IPS-18c (cell line): Measurements from ENCODE around the gene SCGB1D1.

Experiments used
- H3K4me3 ChIP-seq: 2 replicates; pipeline ENCODE4 v1.7.0; 2013; ENCODE audit warnings: low read depth, mild to moderate bottlenecking, low read length, moderate library complexity; ENCODE audit not compliant: insufficient read depth
- H3K9me3 ChIP-seq: one replicate; pipeline ENCODE4 v1.6.1; 2013; ENCODE audit warnings: mild to moderate bottlenecking, low read length, moderate library complexity; ENCODE audit not compliant: control insufficient read depth, insufficient read depth

Gene SCGB1D1, protein sequence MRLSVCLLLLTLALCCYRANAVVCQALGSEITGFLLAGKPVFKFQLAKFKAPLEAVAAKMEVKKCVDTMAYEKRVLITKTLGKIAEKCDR

GRCh38 chr11:62190011-62190410 lies at the start of gene SCGB1D1:
TSS of gene SCGB1D1 (plus strand) at chr11:62190216. CDS start at chr11:62190285, 69 bp downstream.
- no peak within 1 kb of the TSS for H3K4me3 ChIP-seq
- H3K9me3 ChIP-seq: no peaks in the 10 kb centered on the region

DNA sequence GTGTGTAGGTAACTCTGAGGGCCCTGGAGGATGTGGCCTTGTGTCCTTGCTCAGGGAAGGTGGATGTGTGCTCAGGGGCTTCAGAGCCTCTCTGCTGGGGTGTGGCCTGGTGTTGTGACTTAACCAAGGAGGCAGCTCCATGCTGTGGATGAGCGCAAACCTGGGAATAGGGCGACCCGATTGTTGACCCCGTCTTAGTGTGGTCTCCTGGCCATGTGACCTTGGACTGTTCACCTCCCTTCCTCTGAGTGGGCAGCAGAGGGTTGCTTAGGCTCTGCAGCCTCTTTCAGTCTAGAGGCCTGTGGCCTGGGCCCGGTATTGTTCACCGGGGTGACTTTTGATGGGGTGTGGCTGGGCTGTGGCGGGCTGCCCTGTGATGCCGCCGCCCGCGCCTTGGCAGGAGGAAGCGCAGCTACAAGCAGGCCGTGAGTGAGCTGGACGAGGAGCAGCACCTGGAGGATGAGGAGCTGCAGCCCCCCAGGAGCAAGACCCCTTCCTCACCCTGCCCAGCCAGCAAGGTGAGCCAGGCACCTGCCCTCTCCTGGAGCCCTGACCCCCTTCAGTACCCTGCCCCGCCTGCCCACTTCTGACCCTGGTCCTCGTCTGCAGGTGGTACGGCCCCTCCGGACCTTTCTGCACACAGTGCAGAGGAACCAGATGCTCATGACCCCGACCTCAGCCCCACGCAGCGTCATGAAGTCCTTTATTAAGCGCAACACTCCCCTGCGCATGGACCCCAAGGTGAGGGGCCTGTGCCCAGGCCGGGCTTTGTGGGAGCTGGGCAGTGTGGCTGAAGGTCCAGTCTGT lies 49.5 kb upstream of the SCGB1D1 start:
- no peak overlapping the region for H3K4me3 ChIP-seq

DNA sequence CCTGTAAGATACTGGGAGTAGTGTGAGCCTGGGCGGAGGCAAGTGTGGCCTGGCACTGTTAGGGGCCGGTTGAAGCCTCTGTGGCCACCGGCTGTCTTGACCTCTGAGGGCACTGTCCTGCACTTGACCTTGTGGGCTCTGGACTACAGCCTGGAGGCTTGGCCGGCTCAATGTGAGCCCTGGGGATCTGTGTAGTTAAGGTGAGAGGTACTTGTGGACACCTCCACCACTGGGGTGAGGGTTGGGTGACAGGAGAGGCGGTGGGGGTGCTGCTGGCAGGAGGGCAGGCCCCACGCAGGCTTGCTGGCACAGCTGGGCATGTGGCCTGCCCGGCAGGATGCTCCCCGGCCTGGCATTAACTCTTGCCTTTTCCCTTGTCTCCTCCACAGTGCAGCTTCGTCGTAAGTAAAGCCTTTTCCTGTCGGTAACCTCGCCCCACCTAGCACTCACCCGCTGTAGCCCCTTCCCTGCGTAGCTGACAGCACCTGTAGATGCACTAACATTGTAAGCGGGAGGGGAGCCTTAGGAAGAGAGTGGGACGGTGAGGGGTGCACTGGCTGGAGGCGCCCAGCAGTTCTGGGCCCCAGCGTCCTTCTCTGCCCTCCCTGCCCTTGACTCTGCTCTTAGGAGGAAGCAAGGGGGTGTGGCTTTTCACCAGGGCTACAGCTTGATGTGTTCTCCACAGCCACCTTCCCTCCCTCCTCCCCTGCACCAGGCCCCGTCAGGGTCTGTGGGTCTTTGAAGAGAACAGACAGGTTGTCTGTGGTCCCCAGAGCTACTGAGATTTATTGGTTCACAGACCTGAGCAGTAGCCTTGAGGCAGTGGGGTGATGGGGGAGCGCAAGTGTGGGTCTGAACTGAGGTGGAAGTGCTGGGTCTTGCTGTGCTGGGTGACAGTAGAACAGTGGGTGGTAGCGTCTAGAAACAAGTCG lies 48.6 kb upstream of the SCGB1D1 start:
- no peak overlapping the region for H3K4me3 ChIP-seq
- H3K9me3 ChIP-seq: no peaks in the 10 kb centered on the region

More for the DNA sequence above, 49.5 kb upstream of the SCGB1D1 start:
- no peaks in the 10 kb centered on the region for H3K9me3 ChIP-seq

DNA sequence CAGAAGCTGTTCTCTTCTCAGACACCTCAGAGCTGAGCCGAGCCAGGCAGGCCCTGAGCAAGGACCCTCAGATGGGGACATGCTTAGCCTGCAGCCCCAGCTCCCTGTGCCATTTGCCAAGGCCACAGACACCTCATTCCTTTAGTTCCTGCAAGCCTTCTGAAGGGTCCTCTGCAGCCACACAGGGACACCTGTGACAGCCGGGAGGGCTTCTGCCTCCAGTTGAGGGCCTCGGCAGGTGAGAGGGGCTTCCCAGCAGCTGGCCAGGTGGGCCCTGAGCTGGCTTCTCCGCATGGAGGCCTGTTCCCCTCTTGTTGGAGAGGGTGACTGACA lies 48.0 kb upstream of the SCGB1D1 start:
- H3K4me3 ChIP-seq: no peak overlapping the region
- no peaks in the 10 kb centered on the region for H3K9me3 ChIP-seq

- H3K4me3 ChIP-seq: no peak overlapping the region
- H3K9me3 ChIP-seq: no peaks in the 10 kb centered on the region
These were observed 47.1 kb upstream of the SCGB1D1 start for GRCh38 chr11:62142921-62143320.

- H3K4me3 ChIP-seq: no peak overlapping the region
- H3K9me3 ChIP-seq: no peaks in the 10 kb centered on the region
These were observed 46.3 kb upstream of the SCGB1D1 start for GRCh38 chr11:62143727-62144126.

GRCh38 chr11:62144641-62145255 lies 45.3 kb upstream of the SCGB1D1 start:
- H3K4me3 ChIP-seq: no peak overlapping the region
- no peaks in the 10 kb centered on the region for H3K9me3 ChIP-seq

- H3K9me3 ChIP-seq: no peaks in the 10 kb centered on the region
- H3K4me3 ChIP-seq: no peak overlapping the region
These were observed 44.6 kb upstream of the SCGB1D1 start for GRCh38 chr11:62145261-62145871.

- Histone ChIP-seq H3K4me3 (no peak overlapping the region), H3K9me3 (no peaks in the 10 kb centered on the region)
These were observed 43.4 kb upstream of the SCGB1D1 start for GRCh38 chr11:62146476-62147200.

- no peak overlapping the region for H3K4me3 ChIP-seq
- no peaks in the 10 kb centered on the region for H3K9me3 ChIP-seq
These were observed 42.5 kb upstream of the SCGB1D1 start for GRCh38 chr11:62147545-62147944.

DNA sequence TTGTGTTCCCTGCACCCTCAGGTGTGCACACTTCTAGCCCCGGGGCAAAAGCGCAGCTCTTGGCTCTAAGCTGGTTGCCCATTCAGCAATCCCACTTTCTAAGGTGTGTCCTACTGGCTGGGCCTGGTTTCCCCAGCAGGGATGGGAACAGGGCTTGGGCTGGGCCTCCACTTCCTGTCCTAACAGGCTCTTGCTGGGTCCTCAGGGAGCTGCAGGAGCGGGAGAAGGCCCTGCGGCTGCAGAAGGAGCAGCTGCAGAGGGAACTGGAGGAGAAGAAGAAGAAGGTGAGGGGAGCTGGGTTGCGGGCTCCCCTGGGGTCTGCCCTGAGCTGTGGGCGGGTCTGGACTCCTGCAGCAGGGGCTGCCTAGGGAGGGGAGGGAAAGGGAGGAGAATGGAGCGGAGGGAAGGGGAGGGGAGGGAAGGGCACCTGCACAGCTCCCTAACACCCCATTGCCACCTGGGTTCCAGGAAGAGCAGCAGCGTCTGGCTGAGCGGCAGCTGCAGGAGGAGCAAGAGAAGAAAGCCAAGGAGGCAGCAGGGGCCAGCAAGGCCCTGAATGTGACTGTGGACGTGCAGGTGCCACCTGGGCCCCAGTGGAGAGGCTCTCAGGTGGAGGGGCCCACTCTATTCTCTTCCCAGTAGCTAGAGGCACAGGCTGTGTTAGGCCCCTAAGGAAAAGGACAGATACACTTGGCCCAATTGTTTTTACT lies 41.6 kb upstream of the SCGB1D1 start:
- H3K4me3 ChIP-seq: no peak overlapping the region

DNA sequence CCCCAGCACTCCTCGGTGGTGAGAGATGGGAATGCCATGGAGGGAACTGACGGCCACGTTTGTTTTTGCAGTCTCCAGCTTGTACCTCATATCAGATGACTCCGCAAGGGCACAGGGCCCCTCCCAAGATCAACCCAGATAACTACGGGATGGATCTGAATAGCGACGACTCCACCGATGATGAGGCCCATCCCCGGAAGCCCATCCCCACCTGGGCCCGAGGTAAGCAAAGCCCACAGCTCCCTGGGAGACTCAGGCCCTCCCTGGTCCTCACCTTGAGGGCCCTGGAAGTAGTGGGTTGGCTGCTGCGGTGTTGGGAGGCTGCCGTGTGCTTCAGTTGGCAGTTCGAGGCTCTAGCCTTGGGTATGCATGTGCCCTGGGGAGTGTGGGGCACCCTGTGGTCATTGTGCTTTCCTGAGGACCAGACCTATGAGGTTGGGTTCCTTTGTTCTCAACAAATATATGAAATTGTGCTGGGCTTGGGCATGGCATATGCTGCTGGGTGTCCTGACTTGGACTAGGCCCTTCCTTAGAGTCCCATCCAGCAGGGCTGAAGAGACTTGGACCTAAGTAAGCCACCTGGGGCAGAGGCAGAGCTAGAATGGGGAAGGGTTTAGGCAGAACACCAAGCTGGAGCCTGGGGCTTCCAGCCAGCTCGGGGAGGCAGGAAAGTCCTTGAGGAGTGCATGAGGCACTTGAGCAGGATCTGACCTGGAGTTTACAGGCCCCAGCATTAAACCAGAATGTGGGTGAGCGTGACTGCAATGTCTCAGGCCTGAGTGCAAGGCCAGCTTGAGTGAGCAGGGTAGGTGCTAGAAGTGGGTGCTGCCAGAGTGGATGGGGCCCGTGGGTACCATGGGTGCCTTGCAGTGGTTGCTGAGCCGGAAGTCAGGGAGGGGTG lies 39.8 kb upstream of the SCGB1D1 start:
- H3K9me3 ChIP-seq: no peaks in the 10 kb centered on the region
- H3K4me3 ChIP-seq: no peak overlapping the region

More for the DNA sequence above, 41.6 kb upstream of the SCGB1D1 start:
- H3K9me3 ChIP-seq: no peaks in the 10 kb centered on the region

DNA sequence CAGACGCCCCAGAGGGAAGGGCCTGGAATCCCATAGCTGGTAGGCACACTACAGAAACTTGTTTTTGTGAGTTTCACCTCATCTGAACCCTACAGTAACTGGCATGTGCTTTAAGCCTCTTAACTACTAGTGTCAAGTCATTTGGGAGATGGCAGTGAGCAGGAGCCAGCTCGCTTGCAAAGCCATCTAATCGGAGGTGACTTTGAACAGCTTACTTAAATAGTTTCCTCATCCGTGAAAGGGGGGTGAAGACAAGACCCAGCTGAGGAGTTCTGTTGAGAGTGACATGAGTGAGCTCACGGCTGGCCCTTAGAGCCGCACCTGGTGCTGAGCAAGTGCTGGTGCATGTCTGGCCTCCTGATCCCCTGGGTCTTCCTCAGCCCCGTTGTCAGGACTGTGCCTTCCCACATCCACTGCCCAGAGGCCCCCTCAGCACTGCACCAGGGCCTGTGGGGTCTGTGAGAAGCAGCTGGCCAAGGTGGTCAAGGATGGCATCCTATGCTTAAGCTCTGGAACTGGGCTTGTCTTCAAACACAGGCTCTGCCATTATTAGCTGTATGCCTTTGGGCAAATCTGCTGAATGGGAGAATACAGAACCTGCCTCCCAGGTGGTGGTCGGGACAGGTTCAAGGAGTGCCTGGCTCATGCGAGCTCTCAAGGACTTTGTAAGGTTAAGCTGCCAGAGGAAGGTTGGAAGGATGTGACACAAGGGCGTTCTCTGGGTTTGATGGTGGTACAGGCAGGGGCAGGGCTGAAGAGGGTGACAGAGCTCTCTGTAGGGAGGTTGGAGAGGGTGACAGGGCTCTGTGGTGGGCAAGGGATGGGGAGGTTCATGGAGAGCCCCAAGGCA lies 38.9 kb upstream of the SCGB1D1 start:
- Histone ChIP-seq H3K9me3 (no peaks in the 10 kb centered on the region), H3K4me3 (no peak overlapping the region)

- Histone ChIP-seq H3K9me3 (no peaks in the 10 kb centered on the region), H3K4me3 (no peak overlapping the region)
These were observed 38.3 kb upstream of the SCGB1D1 start for GRCh38 chr11:62151737-62152102.
